ENCODE measurements around the gene MRPL37.

DNA sequence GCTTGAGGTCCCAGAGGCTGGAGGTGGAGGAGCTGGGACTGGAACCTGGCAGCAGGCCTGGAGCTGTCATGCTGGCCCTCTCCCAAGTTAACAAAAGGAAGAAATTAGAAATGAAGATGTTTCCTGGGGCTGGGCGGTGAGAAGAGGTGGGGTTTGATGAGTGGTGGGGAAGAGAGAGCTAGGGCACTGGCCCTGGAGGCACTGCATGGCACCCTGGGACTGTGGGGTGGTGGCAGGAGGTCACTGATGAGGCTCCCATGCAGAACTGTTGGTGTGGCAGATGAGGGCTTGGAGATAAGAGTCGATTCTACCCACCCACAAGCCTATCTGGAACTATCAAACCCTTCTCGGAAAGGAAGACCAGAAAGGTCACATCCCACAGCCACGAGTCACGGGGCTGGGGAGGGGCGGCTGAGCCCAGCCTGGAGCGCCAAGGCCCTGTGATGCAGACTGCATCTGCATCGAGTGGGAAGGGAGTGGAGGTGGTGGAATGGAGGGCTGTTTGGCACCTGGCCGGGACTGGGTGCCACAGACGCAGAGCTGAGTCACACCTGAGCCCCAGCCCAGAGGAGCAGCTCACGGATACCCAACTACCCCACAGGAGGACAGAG, 29.4 kb downstream of the MRPL37 start:
- TF ChIP-seq, protein P1, sequence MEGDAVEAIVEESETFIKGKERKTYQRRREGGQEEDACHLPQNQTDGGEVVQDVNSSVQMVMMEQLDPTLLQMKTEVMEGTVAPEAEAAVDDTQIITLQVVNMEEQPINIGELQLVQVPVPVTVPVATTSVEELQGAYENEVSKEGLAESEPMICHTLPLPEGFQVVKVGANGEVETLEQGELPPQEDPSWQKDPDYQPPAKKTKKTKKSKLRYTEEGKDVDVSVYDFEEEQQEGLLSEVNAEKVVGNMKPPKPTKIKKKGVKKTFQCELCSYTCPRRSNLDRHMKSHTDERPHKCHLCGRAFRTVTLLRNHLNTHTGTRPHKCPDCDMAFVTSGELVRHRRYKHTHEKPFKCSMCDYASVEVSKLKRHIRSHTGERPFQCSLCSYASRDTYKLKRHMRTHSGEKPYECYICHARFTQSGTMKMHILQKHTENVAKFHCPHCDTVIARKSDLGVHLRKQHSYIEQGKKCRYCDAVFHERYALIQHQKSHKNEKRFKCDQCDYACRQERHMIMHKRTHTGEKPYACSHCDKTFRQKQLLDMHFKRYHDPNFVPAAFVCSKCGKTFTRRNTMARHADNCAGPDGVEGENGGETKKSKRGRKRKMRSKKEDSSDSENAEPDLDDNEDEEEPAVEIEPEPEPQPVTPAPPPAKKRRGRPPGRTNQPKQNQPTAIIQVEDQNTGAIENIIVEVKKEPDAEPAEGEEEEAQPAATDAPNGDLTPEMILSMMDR (IDR thresholded peaks at IDR 0.05; ENCODE audit: insufficient read depth, low read length, poor library complexity, severe bottlenecking) = no peak
- no peak for TF ChIP-seq EZH2phosphoT487 (conservative IDR thresholded peaks at IDR 0.05; ENCODE audit: low read length)
